Liver (tissue), 9 donors: ENCODE results near the gene GLUD1. TPM values are rescaled to one million over a fixed set of nuclear protein-coding genes. Genes with fewer than 3 reads are reported as not detected.
A peak's percentile ranks its signal among the peaks of the same experiment; 100 is the strongest.

Experiments
- DNase-seq: peaks from one replicate; pipeline ENCODE4 v3.0.0-alpha.2; 2017; ENCODE audit warnings: low spot score
- H3K27ac ChIP-seq, 2 donors: one replicate each; pipeline ENCODE4 v1.7.0; 2013; ENCODE audit warnings: inconsistent platforms in 2 of 2, low read length in 2 of 2, control low read depth in 1 of 2, low read depth in 1 of 2, mild to moderate bottlenecking in 1 of 2
- H3K27me3 ChIP-seq, 4 donors: one replicate each; pipeline versions ENCODE4 v1.6.1 to v1.7.0; 2013; ENCODE audit warnings: low read length in 3 of 4, inconsistent platforms in 1 of 4, mild to moderate bottlenecking in 1 of 4, moderate library complexity in 1 of 4; ENCODE audit not compliant: control insufficient read depth in 4 of 4, insufficient read depth in 4 of 4
- H3K36me3 ChIP-seq, 4 donors: one replicate each; pipeline versions ENCODE4 v1.6.1 to v1.7.0; 2013; ENCODE audit warnings: low read length in 3 of 4, mild to moderate bottlenecking in 3 of 4, low read depth in 1 of 4, moderate library complexity in 1 of 4; ENCODE audit not compliant: control insufficient read depth in 4 of 4, insufficient read depth in 3 of 4
- H3K4me1 ChIP-seq, 4 donors: one replicate each; pipeline versions ENCODE4 v1.6.1 to v1.7.0; 2013; ENCODE audit warnings: low read length in 3 of 4, mild to moderate bottlenecking in 3 of 4, moderate library complexity in 1 of 4; ENCODE audit not compliant: control insufficient read depth in 4 of 4, insufficient read depth in 4 of 4
- H3K4me3 ChIP-seq, 3 donors: one replicate each; pipeline versions ENCODE4 v1.6.1 to v1.7.0; 2013; ENCODE audit warnings: low read length in 3 of 3, control low read depth in 1 of 3, low read depth in 1 of 3, mild to moderate bottlenecking in 1 of 3
- H3K9ac ChIP-seq, 2 donors: one replicate each; pipeline ENCODE4 v1.7.0; 2013; ENCODE audit warnings: low read length in 2 of 2, mild to moderate bottlenecking in 2 of 2, moderate library complexity in 2 of 2, control low read depth in 1 of 2, low read depth in 1 of 2
- H3K9me3 ChIP-seq, 4 donors: one replicate each; pipeline versions ENCODE4 v1.6.1 to v1.7.0; 2013; ENCODE audit warnings: low read length in 3 of 4; ENCODE audit not compliant: control insufficient read depth in 4 of 4
- CTCF ChIP-seq: fragments of 150-350 bp; IDR thresholded peaks from 2 replicates; pipeline ENCODE4 v1.5.1; 2017; ENCODE audit warnings: improper control_type of control experiment, low read depth, low read length; ENCODE audit not compliant: missing input control
- EGR1 ChIP-seq, 2 donors: IDR thresholded peaks; 2 replicates each; pipeline ENCODE4 v1.6.1; 2016 to 2018; ENCODE audit warnings: antibody characterized with exemption in 2 of 2, low read depth in 2 of 2
- FOXA1 ChIP-seq: IDR thresholded peaks from 2 replicates; pipeline ENCODE4 v1.6.1; 2016; ENCODE audit warnings: antibody characterized with exemption
- FOXA2 ChIP-seq: IDR thresholded peaks from 2 replicates; pipeline ENCODE4 v1.6.1; 2016; ENCODE audit warnings: antibody characterized with exemption
- GABPA ChIP-seq, 2 donors: IDR thresholded peaks in 1 of 2; conservative IDR thresholded peaks in 1 of 2; 2 replicates each; pipeline ENCODE4 v1.6.1; 2016; ENCODE audit warnings: antibody characterized with exemption in 2 of 2, mild to moderate bottlenecking in 1 of 2, moderate library complexity in 1 of 2
- JUND ChIP-seq, 2 donors: IDR thresholded peaks; 2 replicates each; pipeline ENCODE4 v1.6.1; 2016; ENCODE audit warnings: antibody characterized with exemption in 2 of 2
- RAD21 ChIP-seq, 2 donors: IDR thresholded peaks; 2 replicates each; pipeline ENCODE4 v1.6.1; 2016; ENCODE audit warnings: antibody characterized with exemption in 2 of 2, mild to moderate bottlenecking in 2 of 2
- REST ChIP-seq: IDR thresholded peaks from 2 replicates; pipeline ENCODE4 v1.6.1; 2016; ENCODE audit warnings: antibody characterized with exemption, mild to moderate bottlenecking
- RXRA ChIP-seq, 2 donors: IDR thresholded peaks; 2 replicates each; pipeline ENCODE4 v1.6.1; 2017 to 2018; ENCODE audit warnings: antibody characterized with exemption in 2 of 2, mild to moderate bottlenecking in 1 of 2
- SP1 ChIP-seq: IDR thresholded peaks from 2 replicates; pipeline ENCODE4 v1.6.1; 2018; ENCODE audit warnings: antibody characterized with exemption, mild to moderate bottlenecking
- TAF1 ChIP-seq: conservative IDR thresholded peaks from 2 replicates; pipeline ENCODE4 v1.6.1; 2016; ENCODE audit warnings: antibody characterized with exemption, mild to moderate bottlenecking
- YY1 ChIP-seq: IDR thresholded peaks from 2 replicates; pipeline ENCODE4 v1.6.1; 2016; ENCODE audit warnings: antibody characterized with exemption, mild to moderate bottlenecking
- WGBS: extraction: QIAGEN DNeasy Blood & Tissue Kit; methylation state at CpG from one replicate; pipeline ENCODE4 v1.1.7; 2013; 5-methylcytosine and 5-hydroxymethylcytosine counted together
- polyA plus RNA-seq, 2 donors: library from polyadenylated mRNA; stranded (reverse) in 1 of 2; unstranded in 1 of 2; fragments of 200-250 nt in 1 of 2; fragments of >200 nt in 1 of 2; fragmentation: Nextera tagmentation in 1 of 2; extraction: Ambion mirVana in 1 of 2; gene quantifications; one replicate each; pipeline versions ENCODE4 v1.2.1 to v1.2.3, GENCODE V29; 2013 to 2015
- total RNA-seq, 2 donors: library from RNA; depleted of rRNA; stranded (reverse); fragments of >200 nt; gene quantifications; one replicate each; pipeline ENCODE4 v1.2.3, GENCODE V29; 2014
- TF ChIP-seq, protein P1 (sequence below): IDR thresholded peaks from 2 replicates; pipeline ENCODE4 v1.6.1; 2016; ENCODE audit warnings: antibody characterized with exemption
- TF ChIP-seq, protein P2 (sequence below): IDR thresholded peaks from 2 replicates; pipeline ENCODE4 v1.6.1; 2016; ENCODE audit warnings: antibody characterized with exemption
- TF ChIP-seq, protein P3 (sequence below): IDR thresholded peaks from 2 replicates; pipeline ENCODE4 v1.6.1; 2016; ENCODE audit warnings: antibody characterized with exemption
- donor health status: healthy.
- donor health status: healthy.
- donor health status: healthy.
- donor health status: healthy.
- donor health status: healthy.

The GLUD1 gene
- total and polyA plus RNA-seq, 4 donors = 335 to 601 (median 417) TPM

DNA sequence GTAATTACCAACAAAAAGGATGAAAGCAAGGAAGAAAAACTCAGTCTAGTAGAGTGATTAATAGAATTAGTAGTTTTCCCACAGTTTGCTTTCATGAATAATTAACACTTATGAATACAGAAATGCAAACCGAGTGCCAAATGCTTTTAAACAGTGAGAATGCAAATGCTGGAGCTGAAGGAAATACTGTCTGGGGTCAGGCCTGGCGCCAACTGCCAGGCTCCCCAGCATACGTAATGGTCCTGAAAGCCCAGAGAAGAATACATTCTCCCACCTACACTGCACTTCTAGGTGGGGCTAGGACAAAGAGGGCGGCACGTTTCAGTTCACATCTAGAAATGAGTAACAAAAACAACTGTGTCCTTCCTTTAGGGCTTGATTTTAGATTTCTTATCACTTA, 30.0 kb downstream of the GLUD1 start:
- DNase-seq = no peak
- Histone ChIP-seq H3K27ac (no peak overlapping the region), H3K9ac (no peak overlapping the region), H3K4me1 (peaks cover 3 to 32% (median 26%) of the 10 kb centered on the region in 4 donors), H3K36me3 (peaks cover 6 to 67% (median 64%) of the 10 kb centered on the region in 4 donors), H3K4me3 (no peak overlapping the region), H3K27me3 (no peaks in the 10 kb centered on the region), H3K9me3 (no peaks in the 10 kb centered on the region)
- WGBS = 88% methylated on average over 5 of the region's 5 CpGs
- TF ChIP-seq REST (no peak), SP1 (no peak), YY1 (no peak), GABPA (IDR thresholded peaks at IDR 0.05 in 1 of 2, conservative IDR thresholded peaks at IDR 0.05 in 1 of 2) (no peak), RXRA (IDR thresholded peaks at IDR 0.05) (no peak), CTCF (no peak), FOXA2 (no peak), JUND (IDR thresholded peaks at IDR 0.05) (no peak)
- TF ChIP-seq, protein P1, sequence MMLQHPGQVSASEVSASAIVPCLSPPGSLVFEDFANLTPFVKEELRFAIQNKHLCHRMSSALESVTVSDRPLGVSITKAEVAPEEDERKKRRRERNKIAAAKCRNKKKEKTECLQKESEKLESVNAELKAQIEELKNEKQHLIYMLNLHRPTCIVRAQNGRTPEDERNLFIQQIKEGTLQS = no peak
- TF ChIP-seq, protein P2, sequence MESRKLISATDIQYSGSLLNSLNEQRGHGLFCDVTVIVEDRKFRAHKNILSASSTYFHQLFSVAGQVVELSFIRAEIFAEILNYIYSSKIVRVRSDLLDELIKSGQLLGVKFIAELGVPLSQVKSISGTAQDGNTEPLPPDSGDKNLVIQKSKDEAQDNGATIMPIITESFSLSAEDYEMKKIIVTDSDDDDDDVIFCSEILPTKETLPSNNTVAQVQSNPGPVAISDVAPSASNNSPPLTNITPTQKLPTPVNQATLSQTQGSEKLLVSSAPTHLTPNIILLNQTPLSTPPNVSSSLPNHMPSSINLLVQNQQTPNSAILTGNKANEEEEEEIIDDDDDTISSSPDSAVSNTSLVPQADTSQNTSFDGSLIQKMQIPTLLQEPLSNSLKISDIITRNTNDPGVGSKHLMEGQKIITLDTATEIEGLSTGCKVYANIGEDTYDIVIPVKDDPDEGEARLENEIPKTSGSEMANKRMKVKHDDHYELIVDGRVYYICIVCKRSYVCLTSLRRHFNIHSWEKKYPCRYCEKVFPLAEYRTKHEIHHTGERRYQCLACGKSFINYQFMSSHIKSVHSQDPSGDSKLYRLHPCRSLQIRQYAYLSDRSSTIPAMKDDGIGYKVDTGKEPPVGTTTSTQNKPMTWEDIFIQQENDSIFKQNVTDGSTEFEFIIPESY = no peak

GRCh38 chr10:87060280-87060928, 34.2 kb downstream of the GLUD1 start:
- Histone ChIP-seq H3K36me3 (peaks cover 9 to 68% (median 63%) of the 10 kb centered on the region in 4 donors), H3K9me3 (no peaks in the 10 kb centered on the region), H3K27me3 (no peaks in the 10 kb centered on the region), H3K27ac (peak overlapping the region; percentile 46 to 73), H3K4me1 (peaks cover 0 to 19% (median 8%) of the 10 kb centered on the region in 4 donors), H3K9ac (no peak overlapping the region), H3K4me3 (no peak overlapping the region)
- no peak for DNase-seq
- WGBS = 37% methylated on average over 6 of the region's 6 CpGs
- TF ChIP-seq TAF1 (no peak), EGR1 (IDR thresholded peaks at IDR 0.05; ENCODE audit: low read depth in 2 of 2) (no peak), YY1 (peak; percentile 53), REST (no peak), FOXA2 (no peak), RXRA (IDR thresholded peaks at IDR 0.05) (peak in 1 of 2 donors; percentile 50), JUND (IDR thresholded peaks at IDR 0.05) (no peak), RAD21 (IDR thresholded peaks at IDR 0.05) (peak in 1 of 2 donors; percentile 4), FOXA1 (no peak), GABPA (IDR thresholded peaks at IDR 0.05 in 1 of 2, conservative IDR thresholded peaks at IDR 0.05 in 1 of 2) (no peak)
- TF ChIP-seq, protein P2 = no peak
- TF ChIP-seq, protein P3, sequence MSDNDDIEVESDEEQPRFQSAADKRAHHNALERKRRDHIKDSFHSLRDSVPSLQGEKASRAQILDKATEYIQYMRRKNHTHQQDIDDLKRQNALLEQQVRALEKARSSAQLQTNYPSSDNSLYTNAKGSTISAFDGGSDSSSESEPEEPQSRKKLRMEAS = peak; percentile 13
- TF ChIP-seq, protein P1 = no peak
